H1 (cell line): Measurements from ENCODE around the gene CTXN3. TPM values are rescaled to one million over a fixed set of nuclear protein-coding genes. Genes with fewer than 3 reads are reported as not detected.

Source experiments
- CTCF ChIA-PET: fragments of 300-600 bp; sonication (Branson Sonifier 250); formaldehyde crosslinking; loops from one replicate; lab custom pipeline; 2021; ENCODE audit not compliant: partially characterized antibody; lab: Charles Lee
- POLR2A ChIA-PET: fragments of 300-600 bp; sonication (Branson Sonifier 250); formaldehyde crosslinking; loops from one replicate; lab custom pipeline; 2021; ENCODE audit warnings: inconsistent platforms; ENCODE audit not compliant: partially characterized antibody; lab: Charles Lee
- DNase-seq, 2 experiments: peaks; one replicate each; pipeline versions ENCODE4 v3.0.0 to v3.0.0-alpha.2; 2010 to 2022; ENCODE audit warnings: low spot score in 2 of 2, low read depth in 1 of 2, mixed read lengths in 1 of 2
- FAIRE-seq: peaks from 2 replicates; lab custom pipeline; 2011; peaks lifted over from hg19 to GRCh38; lab: Jason Lieb, UNC
- H2AFZ ChIP-seq: 2 replicates; pipeline ENCODE4 v1.8.1; 2012; ENCODE audit warnings: low read length, inconsistent platforms
- H2AK5ac ChIP-seq: 2 replicates; pipeline ENCODE4 v1.6.1; 2013; ENCODE audit warnings: low read depth, low read length
- H2BK120ac ChIP-seq: replicated peaks from 2 replicates; pipeline ENCODE3; 2013; ENCODE audit warnings: low read depth, low read length, inconsistent platforms
- H2BK12ac ChIP-seq: 2 replicates; pipeline ENCODE4 v1.6.1; 2013; ENCODE audit warnings: low read depth, low read length
- H2BK15ac ChIP-seq: 2 replicates; pipeline ENCODE4 v1.6.1; 2013; ENCODE audit warnings: low read length
- H2BK20ac ChIP-seq: 2 replicates; pipeline ENCODE4 v1.6.1; 2013; ENCODE audit warnings: low read length
- H2BK5ac ChIP-seq: 2 replicates; pipeline ENCODE4 v1.6.1; 2013; ENCODE audit warnings: low read depth, low read length
- H3K14ac ChIP-seq: 2 replicates; pipeline ENCODE4 v1.6.1; 2013; ENCODE audit warnings: inconsistent platforms; ENCODE audit not compliant: insufficient read length
- H3K18ac ChIP-seq: 2 replicates; pipeline ENCODE4 v1.6.1; 2013; ENCODE audit warnings: low read length; ENCODE audit errors: extremely low read depth
- H3K23ac ChIP-seq: 2 replicates; pipeline ENCODE4 v1.6.1; 2013; ENCODE audit warnings: inconsistent platforms; ENCODE audit not compliant: insufficient read length
- H3K23me2 ChIP-seq: 2 replicates; pipeline ENCODE4 v1.6.1; 2013; ENCODE audit warnings: low read depth, low read length
- H3K27ac ChIP-seq: 2 replicates; pipeline ENCODE4 v1.6.1; 2011; ENCODE audit warnings: low read depth, low read length, inconsistent platforms
- H3K27me3 ChIP-seq, 4 experiments: replicated peaks in 1 of 4; 1 replicate in 1 of 4; 2 replicates in 3 of 4; pipeline versions ENCODE4 v1.6.1 to v1.8.1; 2011 to 2013; ENCODE audit warnings: low read length in 3 of 4, mild to moderate bottlenecking in 3 of 4, inconsistent platforms in 2 of 4, mixed read lengths in 2 of 4, moderate library complexity in 1 of 4; ENCODE audit not compliant: control insufficient read depth in 3 of 4, insufficient read depth in 3 of 4; ENCODE audit errors: extremely low read depth in 1 of 4
- H3K36me3 ChIP-seq, 4 experiments: 2 replicates each; pipeline versions ENCODE4 v1.6.1 to v1.8.1; 2011 to 2013; ENCODE audit warnings: mild to moderate bottlenecking in 4 of 4, low read length in 3 of 4, moderate library complexity in 2 of 4, control low read depth in 1 of 4, inconsistent platforms in 1 of 4; ENCODE audit not compliant: insufficient read depth in 4 of 4, control insufficient read depth in 2 of 4
- H3K4ac ChIP-seq: replicated peaks from 2 replicates; pipeline ENCODE3; 2013; ENCODE audit warnings: low read length, low read depth, mixed read lengths, inconsistent platforms; ENCODE audit not compliant: insufficient read length
- H3K4me1 ChIP-seq, 4 experiments: replicated peaks in 1 of 4; 1 replicate in 1 of 4; 2 replicates in 3 of 4; pipeline versions ENCODE4 v1.6.1 to v1.8.1; 2011 to 2013; ENCODE audit warnings: low read length in 3 of 4, inconsistent platforms in 2 of 4, mixed read lengths in 1 of 4; ENCODE audit not compliant: insufficient read depth in 4 of 4, control insufficient read depth in 3 of 4
- H3K4me2 ChIP-seq, 2 experiments: 2 replicates each; pipeline versions ENCODE4 v1.6.1 to v1.8.1; 2011 to 2013; ENCODE audit warnings: low read depth in 2 of 2, low read length in 2 of 2, control low read depth in 1 of 2, inconsistent platforms in 1 of 2, mild to moderate bottlenecking in 1 of 2; ENCODE audit not compliant: insufficient read depth in 1 of 2
- H3K4me3 ChIP-seq, 4 experiments: fragments of 200-600, 300-600 bp in 1 of 4; sonication (generic), shearing (Covaris generic), sonication (Bioruptor Twin) in 1 of 4; 2 replicates each; pipeline versions ENCODE4 v1.5.1 to v1.8.1; 2011 to 2016; ENCODE audit warnings: low read length in 4 of 4, low read depth in 3 of 4, control low read depth in 2 of 4, inconsistent platforms in 2 of 4, mild to moderate bottlenecking in 2 of 4, mixed read lengths in 1 of 4, moderate library complexity in 1 of 4; ENCODE audit not compliant: insufficient read depth in 2 of 4; ENCODE audit errors: extremely low read depth in 1 of 4
- H3K56ac ChIP-seq: replicated peaks from 2 replicates; pipeline ENCODE3; 2013; ENCODE audit warnings: low read depth, mild to moderate bottlenecking, mixed read lengths, low read length, inconsistent platforms; ENCODE audit not compliant: insufficient read length
- H3K79me1 ChIP-seq: 2 replicates; pipeline ENCODE4 v1.6.1; 2013; ENCODE audit warnings: low read depth, low read length, control low read depth
- H3K79me2 ChIP-seq, 2 experiments: 2 replicates each; pipeline versions ENCODE4 v1.6.1 to v1.8.1; 2012 to 2013; ENCODE audit warnings: low read length in 2 of 2, mild to moderate bottlenecking in 2 of 2, inconsistent platforms in 1 of 2; ENCODE audit not compliant: insufficient read depth in 2 of 2, control insufficient read depth in 1 of 2
- H3K9ac ChIP-seq, 4 experiments: replicated peaks in 1 of 4; 1 replicate in 1 of 4; 2 replicates in 3 of 4; pipeline versions ENCODE4 v1.6.1 to v1.8.1; 2011 to 2013; ENCODE audit warnings: low read depth in 3 of 4, low read length in 3 of 4, control low read depth in 2 of 4, mild to moderate bottlenecking in 2 of 4, moderate library complexity in 2 of 4, inconsistent platforms in 1 of 4; ENCODE audit errors: extremely low read depth in 1 of 4
- H3K9me3 ChIP-seq, 2 experiments: 2 replicates each; pipeline versions ENCODE4 v1.6.1 to v1.8.1; 2012 to 2013; ENCODE audit warnings: mild to moderate bottlenecking in 2 of 2, moderate library complexity in 2 of 2, control low read depth in 1 of 2, inconsistent platforms in 1 of 2, low read depth in 1 of 2, low read length in 1 of 2, mixed read lengths in 1 of 2; ENCODE audit not compliant: insufficient read depth in 2 of 2
- H4K20me1 ChIP-seq, 2 experiments: replicated peaks in 1 of 2; 2 replicates each; pipeline versions ENCODE3 to v1.8.1; 2011 to 2013; ENCODE audit warnings: inconsistent platforms in 2 of 2, low read length in 2 of 2, mild to moderate bottlenecking in 1 of 2; ENCODE audit not compliant: insufficient read depth in 2 of 2, control insufficient read depth in 1 of 2
- H4K5ac ChIP-seq: 2 replicates; pipeline ENCODE4 v1.6.1; 2013; ENCODE audit warnings: low read length, low read depth, mixed read lengths, inconsistent platforms; ENCODE audit not compliant: insufficient read length
- H4K8ac ChIP-seq: 2 replicates; pipeline ENCODE4 v1.8.0; 2013; ENCODE audit warnings: mild to moderate bottlenecking, moderate library complexity, low read length, inconsistent platforms; ENCODE audit not compliant: insufficient read depth; ENCODE audit errors: extremely low read depth
- H4K91ac ChIP-seq: replicated peaks from 2 replicates; pipeline ENCODE3; 2013; ENCODE audit warnings: low read length, mixed read lengths, inconsistent platforms; ENCODE audit not compliant: insufficient read length
- BACH1 ChIP-seq: IDR thresholded peaks from 2 replicates; pipeline ENCODE4 v1.6.1; 2012; ENCODE audit warnings: low read length, improper control_type of control experiment
- polyA plus RNA-seq, 7 experiments: library from polyadenylated mRNA; depleted of rRNA in 3 of 7; stranded (reverse) in 5 of 7; unstranded in 2 of 7; fragments of >200 nt in 5 of 7; fragments of 200-250 nt in 2 of 7; gene quantifications; 1 replicate in 5 of 7; 2 replicates in 1 of 7; 4 replicates in 1 of 7; pipeline versions ENCODE4 v1.2.1 to v1.2.3, GENCODE V29; 2011 to 2013; ENCODE audit warnings: missing spikeins in 2 of 7, mixed read lengths in 2 of 7
- total RNA-seq: library from RNA; stranded (reverse); fragmentation: NEBNext Ultra II Directional; extraction: Animal tissue kit (Norgen Biotek cat#: 25700); gene quantifications from 2 replicates; pipeline ENCODE4 v1.2.1, GENCODE V29; 2021

CTXN3 gene
- total and polyA plus RNA-seq, 2 of the 8 experiments (the other 6 are each of a cell fraction or from before 2014, with no cell fraction given): 0.05 TPM; not detected in 1

GRCh38 chr5:127686424-127686823, 37.5 kb downstream of the CTXN3 start:
- no peaks in the 10 kb centered on the region for H3K9me3 ChIP-seq
- H3K18ac ChIP-seq: no peak overlapping the region
- no peak overlapping the region for H3K14ac ChIP-seq
- H3K9ac ChIP-seq: no peak overlapping the region
- DNase-seq (no peak), FAIRE-seq (no peak)
- no peak overlapping the region for H3K23ac ChIP-seq
- CTCF ChIA-PET: no interaction called here
- H2BK20ac ChIP-seq: no peak overlapping the region
- no peaks in the 10 kb centered on the region for H3K79me2 ChIP-seq
- H3K23me2 ChIP-seq: no peaks in the 10 kb centered on the region
- POLR2A ChIA-PET: no interaction called here
- no peak overlapping the region for H4K8ac ChIP-seq
- H3K4me3 ChIP-seq: no peak overlapping the region
- H4K20me1 ChIP-seq: no peaks in the 10 kb centered on the region
- H3K4ac ChIP-seq: no peak overlapping the region
- no peak overlapping the region for H4K5ac ChIP-seq
- H2BK5ac ChIP-seq: no peak overlapping the region
- no peak overlapping the region for H2AFZ ChIP-seq
- H2AK5ac ChIP-seq: no peak overlapping the region
- H2BK15ac ChIP-seq: no peak overlapping the region
- no peak for TF ChIP-seq BACH1
- no peak overlapping the region for H4K91ac ChIP-seq
- no peaks in the 10 kb centered on the region for H3K36me3 ChIP-seq
- no peak overlapping the region for H3K4me2 ChIP-seq
- H3K4me1 ChIP-seq: no peaks in the 10 kb centered on the region
- no peak overlapping the region for H3K56ac ChIP-seq
- H3K27ac ChIP-seq: no peak overlapping the region
- no peak overlapping the region for H2BK12ac ChIP-seq
- no peaks in the 10 kb centered on the region for H3K79me1 ChIP-seq
- no peaks in the 10 kb centered on the region for H3K27me3 ChIP-seq
- no peak overlapping the region for H2BK120ac ChIP-seq
